ENCODE data around the gene LGALS12.
"Not testable (repeated sequence)": the region's sequence is repeated elsewhere in the genome, so short reads cannot be mapped to it uniquely, and the experiment has no call there.

The LGALS12 gene

DNA sequence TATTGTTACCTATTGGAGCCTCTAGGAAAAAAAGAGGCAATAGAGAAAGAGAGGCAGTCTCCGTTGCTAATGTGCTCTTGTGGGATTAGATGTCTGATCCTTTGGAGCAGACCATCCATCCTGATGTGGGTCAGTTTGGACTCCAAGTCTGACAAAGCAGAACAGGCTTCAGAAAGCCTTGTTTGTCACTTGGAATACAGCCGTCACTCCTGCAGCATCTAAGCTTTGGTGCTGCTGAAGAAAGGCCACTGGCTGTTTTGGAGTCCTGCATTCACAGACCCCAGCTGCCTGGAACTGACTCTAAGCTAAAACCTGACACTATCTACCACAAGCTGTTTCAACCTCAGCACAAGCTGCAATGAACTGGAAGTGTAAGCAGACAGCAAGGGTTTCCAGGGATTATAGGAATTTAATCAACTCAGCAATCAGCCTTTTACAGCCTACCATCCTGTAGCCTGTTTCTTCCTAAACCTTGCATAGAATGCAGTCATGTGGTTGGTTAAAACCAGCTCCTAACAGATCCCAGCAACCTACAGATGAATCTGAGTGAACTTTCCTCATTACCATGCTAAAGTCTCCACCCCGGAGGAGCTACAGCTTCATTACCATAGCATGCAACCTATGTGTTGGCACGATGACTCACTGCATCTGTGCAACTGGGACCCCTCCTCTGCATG lies 27.1 kb downstream of the LGALS12 start:
- no peak for DNase-seq (ENCODE audit: low read depth in 4 of 4, low spot score in 1 of 4)

DNA sequence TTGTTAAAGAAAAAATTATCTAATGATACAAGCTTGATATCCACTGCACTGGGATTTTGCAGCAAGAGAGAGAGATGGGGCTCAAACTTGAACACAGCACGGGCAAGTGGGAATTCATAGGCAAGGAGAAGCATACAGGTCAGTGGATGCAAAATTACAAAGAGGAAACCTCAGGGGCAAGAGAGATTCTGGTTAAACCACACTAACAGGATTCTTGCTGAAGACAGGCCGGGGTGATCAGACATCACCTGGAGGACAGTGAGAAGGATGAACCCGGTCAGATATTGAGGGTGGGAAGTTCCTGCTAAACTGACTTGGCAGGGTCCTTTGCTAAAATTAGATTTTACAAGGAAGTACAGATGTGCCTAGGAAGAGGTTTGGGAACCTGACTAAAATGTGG lies 28.2 kb downstream of the LGALS12 start:
- no peak for DNase-seq (ENCODE audit: low read depth in 4 of 4, low spot score in 1 of 4)

DNA sequence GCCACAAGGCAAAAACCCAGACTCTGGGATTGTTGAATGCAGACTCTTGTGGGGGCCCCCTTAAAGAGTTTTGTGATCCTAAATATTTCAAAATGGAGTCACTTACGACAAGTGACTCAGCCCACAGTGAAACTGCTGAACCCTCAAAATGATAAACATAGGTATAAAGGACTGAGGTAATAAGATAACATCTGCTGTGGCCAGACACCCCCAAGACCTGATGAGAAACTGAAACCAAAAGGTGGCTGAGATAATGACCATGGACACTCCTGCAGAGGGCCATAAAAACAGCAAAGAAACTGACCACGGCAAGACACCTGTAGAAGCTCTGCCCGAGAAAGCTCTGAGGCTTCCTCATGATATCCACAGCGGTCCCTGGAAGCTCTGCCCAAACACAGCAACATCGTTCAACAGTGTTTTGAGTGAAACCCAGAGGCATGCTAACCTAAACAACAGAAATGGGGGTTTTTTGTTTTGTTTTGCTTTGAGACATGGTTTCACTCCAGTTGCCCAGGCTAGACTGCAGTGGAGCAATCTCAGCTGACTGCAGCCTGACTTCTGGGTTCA lies 29.1 kb downstream of the LGALS12 start:
- no peak for DNase-seq (ENCODE audit: low read depth in 4 of 4, low spot score in 1 of 4)

- DNase-seq (ENCODE audit: low read depth in 4 of 4, low spot score in 1 of 4): no peak
These were observed 29.9 kb downstream of the LGALS12 start for GRCh38 chr11:63535734-63536133.

DNA sequence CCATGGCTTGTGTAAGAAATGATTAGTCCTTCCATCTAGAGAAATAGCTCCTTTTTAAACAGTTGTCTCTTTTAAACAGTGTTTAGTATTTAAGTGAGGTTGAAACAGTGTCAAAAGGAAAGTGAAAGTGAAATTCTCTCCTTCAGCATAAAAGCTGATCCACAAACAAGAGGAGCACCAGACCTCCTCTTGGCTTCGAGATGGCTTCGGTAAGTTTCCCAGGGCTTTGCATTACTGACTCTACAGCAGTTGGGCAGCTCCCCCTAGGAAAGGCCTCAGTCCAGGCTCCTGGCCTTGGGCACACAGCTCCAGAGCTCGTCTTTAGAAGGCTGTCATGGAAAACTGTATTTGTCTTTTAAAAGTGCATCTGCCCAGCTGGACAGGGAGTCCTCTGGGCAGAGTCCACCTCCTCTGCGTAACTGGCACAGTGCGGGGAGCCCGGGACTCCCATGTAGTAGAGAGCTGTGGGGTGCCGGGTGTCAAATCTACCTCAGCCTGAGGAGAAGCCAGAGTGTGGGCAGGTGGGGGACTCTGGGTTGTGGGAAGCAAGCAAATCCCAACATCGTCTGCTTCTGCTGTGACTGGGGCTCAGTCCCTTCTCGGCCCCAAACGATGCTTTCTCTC lies 30.9 kb downstream of the LGALS12 start, which contains the start of gene PLAAT4:
PLAAT4 (plus strand) TSS at position 140 of the 624 bp plus-strand sequence; CDS start at position 201, 61 bp downstream.
- no peak for DNase-seq (ENCODE audit: low read depth in 4 of 4, low spot score in 1 of 4)

- no peak for DNase-seq (ENCODE audit: low read depth in 4 of 4, low spot score in 1 of 4)
These were observed 31.6 kb downstream of the LGALS12 start for GRCh38 chr11:63537293-63538101.

DNA sequence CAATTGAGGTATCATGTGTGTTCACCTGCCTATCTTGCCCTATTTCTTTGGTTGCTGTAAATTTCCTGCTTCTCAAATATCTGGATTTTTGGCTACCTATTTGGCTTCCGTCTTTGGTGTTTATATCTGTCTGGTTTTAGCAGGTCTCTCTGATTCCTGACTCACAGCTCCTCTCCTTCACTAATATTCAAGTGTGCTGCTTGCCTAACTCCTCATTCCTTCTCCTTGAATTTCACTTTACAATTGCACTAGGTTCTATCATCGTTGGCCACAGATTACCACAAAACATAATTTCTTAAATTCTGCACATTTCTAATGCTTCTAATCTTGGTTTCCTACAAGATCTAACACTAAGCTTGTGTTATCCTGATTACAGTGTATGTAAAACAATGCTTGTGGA lies 36.6 kb downstream of the LGALS12 start:
- DNase-seq (ENCODE audit: low read depth in 4 of 4, low spot score in 1 of 4): not testable (repeated sequence)

DNA sequence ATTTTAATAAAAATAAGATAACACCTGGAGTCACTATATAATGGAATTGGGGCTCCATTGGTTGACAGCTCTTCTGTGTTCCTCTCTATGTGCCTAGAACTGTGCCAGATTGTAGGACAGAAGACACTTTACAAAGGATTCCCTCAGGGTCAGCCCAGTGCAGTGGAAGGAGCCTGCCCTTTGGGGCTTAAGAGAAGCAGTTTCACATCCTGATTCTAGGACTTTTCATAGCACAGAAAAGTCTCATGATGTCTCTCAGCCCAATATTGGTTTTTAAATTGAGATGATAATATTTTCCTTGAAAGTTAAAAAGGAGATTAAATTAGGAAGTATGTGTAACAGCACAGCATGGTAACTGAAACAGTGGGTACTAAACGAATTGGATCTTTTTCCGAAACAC lies 37.8 kb downstream of the LGALS12 start:
- no peak for DNase-seq (ENCODE audit: low read depth in 4 of 4, low spot score in 1 of 4)

DNA sequence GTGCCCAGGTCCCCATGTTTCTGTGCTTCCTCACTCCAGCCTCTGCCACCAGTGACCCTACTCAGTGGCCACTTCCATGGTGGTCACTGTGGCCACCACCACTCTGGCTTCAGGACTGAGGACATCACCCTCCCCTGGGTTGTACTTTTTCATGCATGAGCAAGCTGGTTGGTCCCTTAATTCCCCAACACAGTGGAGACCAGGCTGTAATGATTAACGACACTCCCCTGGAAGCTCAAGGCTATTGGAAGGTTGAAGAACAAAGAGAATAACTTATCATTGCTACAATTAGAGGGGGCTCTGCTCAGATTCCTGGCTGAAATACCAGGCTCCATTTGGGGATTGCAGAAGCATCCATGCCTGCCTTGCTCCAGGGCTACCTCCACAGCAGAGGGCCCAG lies 41.2 kb downstream of the LGALS12 start:
- DNase-seq (ENCODE audit: low read depth in 4 of 4, low spot score in 1 of 4): no peak

DNA sequence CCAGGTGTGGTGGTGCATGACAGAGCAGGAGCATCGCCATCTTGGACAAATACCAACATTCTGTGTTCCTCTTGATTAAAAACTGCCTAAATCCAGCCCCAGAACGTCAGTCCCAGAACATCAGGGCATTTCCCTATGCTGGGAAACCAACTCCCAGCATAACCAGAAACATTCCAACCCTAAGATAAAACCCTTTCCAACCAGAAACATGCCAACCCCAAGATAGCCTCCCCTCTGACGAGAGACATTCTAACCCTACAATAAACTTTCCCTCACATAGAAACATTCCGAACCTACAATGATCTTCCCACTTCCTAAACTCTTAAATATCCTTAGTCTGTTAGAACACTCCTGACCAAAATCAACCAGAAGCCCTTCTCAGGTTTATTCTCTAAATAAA lies 42.3 kb downstream of the LGALS12 start:
- no peak for DNase-seq (ENCODE audit: low read depth in 4 of 4, low spot score in 1 of 4)

GRCh38 chr11:63549411-63549810 lies 43.5 kb downstream of the LGALS12 start:
- DNase-seq (ENCODE audit: low read depth in 4 of 4, low spot score in 1 of 4): no peak

GRCh38 chr11:63550156-63550700 lies 44.3 kb downstream of the LGALS12 start:
- not testable (repeated sequence) for DNase-seq (ENCODE audit: low read depth in 4 of 4, low spot score in 1 of 4)

DNA sequence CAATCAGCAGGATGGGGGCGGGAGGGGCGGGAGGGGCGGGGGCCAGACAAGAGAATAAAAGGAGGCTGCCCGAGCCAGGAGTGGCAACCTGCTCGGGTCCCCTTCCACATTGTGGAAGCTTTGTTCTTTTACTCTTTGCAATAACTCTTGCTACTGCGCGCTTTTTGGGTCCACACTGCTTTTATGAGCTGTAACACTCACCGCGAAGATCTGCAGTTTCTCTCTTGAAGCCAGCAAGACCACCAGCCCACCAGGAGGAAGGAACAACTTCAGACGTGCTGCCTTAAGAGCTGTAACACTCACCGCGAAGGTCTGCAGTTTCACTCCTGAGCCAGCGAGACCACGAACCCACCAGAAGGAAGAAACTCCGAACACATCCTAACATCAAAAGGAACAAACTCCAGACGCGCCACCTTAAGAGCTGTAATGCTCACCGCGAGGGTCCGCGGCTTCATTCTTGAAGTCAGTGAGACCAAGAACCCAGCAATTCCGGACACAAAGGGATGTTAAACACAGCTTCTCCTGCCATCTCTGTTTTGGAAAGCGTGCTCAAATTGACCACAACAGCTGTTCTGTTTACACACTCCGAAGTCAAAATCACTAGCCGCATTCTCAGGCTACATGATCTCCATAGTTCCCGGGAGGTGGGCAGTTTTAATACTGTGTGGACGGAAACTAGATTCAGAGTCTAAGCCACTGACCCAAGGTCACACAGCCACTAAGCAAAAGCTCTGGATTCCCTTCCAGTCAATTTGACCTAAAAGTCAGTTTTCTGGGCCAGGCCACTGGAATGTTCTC lies 45.4 kb downstream of the LGALS12 start:
- no peak for DNase-seq (ENCODE audit: low read depth in 4 of 4, low spot score in 1 of 4)

GRCh38 chr11:63551889-63552266 lies 46.0 kb downstream of the LGALS12 start:
- DNase-seq (ENCODE audit: low read depth in 4 of 4, low spot score in 1 of 4): no peak

GRCh38 chr11:63552921-63553320 lies 47.0 kb downstream of the LGALS12 start:
- no peak for DNase-seq (ENCODE audit: low read depth in 4 of 4, low spot score in 1 of 4)

GRCh38 chr11:63553759-63554158 lies 47.9 kb downstream of the LGALS12 start:
- no peak for DNase-seq (ENCODE audit: low read depth in 4 of 4, low spot score in 1 of 4)

DNA sequence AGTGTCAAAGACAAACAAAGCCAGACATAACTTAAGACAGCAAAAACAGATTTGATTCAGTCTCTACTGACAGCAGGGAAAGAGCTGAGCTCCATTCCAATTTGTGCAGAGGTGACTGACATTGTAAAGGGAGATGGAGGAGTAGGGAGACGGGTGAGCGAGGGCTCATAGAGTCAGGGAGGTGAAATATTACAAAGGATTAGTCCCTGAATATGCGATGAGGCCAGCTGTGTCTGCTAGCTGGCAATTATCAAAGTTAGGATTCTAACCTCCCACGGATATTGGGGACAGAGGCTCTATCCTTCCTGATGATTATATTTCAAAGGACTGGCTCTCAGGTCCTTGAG lies 49.0 kb downstream of the LGALS12 start:
- no peak for DNase-seq (ENCODE audit: low read depth in 4 of 4, low spot score in 1 of 4)

- no peak for DNase-seq (ENCODE audit: low read depth in 4 of 4, low spot score in 1 of 4)
These were observed 50.6 kb downstream of the LGALS12 start for GRCh38 chr11:63556404-63557013.

DNA sequence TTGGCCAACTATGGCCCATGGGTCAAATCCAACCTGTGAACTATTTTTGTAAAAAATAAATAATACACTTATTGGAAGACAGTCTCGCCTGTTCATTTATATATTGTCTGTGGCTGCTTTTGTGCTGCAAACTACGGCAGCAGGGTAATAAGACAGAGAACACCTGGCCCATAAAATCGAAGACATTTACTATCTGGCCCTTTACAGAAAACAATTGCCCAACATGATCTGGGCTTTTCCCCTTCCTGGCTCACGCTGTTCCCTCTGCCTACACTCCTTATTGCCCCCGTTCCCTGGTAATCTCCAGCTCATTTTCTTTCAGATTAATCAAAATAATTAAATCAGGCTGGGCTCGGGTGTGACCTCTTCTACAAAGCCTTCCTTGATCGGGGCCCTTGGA lies 51.7 kb downstream of the LGALS12 start:
- no peak for DNase-seq (ENCODE audit: low read depth in 4 of 4, low spot score in 1 of 4)

- no peak for DNase-seq (ENCODE audit: low read depth in 4 of 4, low spot score in 1 of 4)
These were observed 52.7 kb downstream of the LGALS12 start for GRCh38 chr11:63558459-63559157.
